GM12874 (cell line): ENCODE data around the gene RNF157.

Source experiments
- TF ChIP-seq, protein P1 (sequence below): IDR thresholded peaks from 2 replicates; pipeline ENCODE4 v1.5.1; 2011; ENCODE audit warnings: low read depth, mild to moderate bottlenecking, control low read depth, low read length, moderate library complexity; ENCODE audit not compliant: insufficient read depth

The RNF157 gene

DNA sequence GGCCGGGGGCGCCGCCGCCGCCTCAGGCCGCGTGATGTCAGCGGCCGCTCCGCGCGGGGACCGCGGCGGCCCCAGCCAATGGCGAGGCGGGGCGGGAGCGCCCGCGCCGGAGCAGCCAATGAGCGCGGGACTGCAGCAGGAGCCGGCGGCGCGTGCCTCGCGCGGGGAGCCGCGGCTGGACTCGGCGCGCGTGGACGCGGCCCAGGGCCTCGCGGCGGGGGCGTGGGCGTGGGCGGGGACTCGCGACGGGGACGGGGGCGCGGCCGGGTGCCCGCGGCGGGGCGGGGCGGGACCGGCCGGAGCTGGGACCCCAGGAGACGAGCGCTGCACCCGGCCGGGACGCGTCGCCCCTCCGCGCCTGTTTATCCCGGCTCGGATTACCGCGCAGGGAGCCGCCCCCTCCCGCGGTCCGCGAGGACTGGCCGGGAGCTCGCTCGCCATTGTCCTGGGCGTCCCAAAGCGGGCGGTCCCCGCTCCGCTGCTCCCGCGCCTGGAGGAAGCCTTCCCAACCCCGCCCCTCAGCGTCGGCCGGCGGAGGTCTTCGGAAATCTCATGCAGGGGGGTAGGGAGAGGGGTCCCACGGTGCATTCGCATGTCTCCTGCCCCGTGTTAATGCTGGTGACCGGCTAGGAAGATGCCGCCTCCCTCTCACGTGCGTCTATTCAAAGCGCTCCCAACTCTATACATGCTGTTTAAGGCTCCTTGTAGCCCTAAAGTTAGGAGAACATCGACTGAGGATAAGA is at the start of gene RNF157:
Gene RNF157, minus strand, starts transcription at position 33 of the 743 bp plus-strand sequence. CDS start 253 bp downstream, outside the sequence.
- TF ChIP-seq, protein P1, sequence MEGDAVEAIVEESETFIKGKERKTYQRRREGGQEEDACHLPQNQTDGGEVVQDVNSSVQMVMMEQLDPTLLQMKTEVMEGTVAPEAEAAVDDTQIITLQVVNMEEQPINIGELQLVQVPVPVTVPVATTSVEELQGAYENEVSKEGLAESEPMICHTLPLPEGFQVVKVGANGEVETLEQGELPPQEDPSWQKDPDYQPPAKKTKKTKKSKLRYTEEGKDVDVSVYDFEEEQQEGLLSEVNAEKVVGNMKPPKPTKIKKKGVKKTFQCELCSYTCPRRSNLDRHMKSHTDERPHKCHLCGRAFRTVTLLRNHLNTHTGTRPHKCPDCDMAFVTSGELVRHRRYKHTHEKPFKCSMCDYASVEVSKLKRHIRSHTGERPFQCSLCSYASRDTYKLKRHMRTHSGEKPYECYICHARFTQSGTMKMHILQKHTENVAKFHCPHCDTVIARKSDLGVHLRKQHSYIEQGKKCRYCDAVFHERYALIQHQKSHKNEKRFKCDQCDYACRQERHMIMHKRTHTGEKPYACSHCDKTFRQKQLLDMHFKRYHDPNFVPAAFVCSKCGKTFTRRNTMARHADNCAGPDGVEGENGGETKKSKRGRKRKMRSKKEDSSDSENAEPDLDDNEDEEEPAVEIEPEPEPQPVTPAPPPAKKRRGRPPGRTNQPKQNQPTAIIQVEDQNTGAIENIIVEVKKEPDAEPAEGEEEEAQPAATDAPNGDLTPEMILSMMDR = no peak

DNA sequence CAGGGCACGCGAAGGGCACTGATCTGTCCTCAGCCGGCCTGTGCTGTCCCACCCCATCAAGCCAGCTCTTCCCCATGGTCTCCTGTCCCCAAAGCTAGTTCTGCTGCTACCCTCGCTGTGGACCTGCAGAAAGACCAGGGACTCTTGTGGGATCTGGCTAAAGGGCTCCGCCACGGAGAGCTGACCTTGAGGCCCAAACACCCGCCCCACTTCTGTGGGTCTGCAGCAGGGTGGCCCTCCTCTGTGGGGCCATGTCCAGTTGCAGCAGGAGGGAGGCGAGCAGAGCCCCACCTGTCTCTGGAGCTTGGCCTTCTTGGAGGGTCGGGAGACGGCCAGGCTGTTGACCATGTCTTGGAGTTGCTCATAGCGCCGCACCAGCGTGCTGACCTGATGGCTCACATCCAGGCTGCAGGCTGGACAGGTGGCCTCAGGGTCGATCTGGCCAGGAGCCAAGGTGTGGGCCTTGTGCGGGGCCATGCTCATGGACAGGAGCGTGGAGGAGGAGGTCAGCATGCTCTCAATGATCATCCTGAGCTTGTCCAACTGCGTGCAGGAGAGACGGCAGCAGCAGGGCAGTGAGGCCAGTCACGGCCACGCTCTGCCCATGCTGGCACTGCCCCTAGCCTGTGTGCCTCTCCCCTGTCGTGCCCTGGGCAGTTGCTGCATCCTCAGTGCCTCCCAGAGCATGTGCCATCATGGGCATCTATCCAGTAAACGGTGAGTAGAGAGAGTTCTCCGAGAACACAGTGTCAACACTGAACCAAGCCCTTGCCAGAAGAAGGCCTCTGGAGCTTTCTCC is 41.5 kb upstream of the RNF157 start:
- TF ChIP-seq, protein P1 = no peak

DNA sequence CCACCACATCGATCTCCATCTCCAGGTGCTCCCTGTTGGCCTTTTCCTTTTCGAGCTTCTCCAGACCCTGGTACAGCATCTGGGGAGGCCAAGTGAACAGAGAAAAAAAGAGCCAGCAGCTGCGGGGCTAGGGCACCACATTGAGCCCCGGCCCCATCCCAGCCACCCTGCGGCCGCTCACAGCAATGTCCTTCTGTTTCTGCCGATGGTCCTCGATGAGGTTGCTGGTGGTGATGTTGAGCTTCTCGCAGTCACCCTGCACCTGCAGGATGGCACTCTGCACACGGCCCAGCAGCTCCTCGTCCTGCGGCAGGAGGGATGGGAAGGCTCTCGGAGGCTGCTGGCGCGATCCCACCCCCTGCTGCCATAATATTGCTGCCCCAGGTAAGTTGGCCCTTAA is 40.4 kb upstream of the RNF157 start:
- TF ChIP-seq, protein P1 = no peak

- TF ChIP-seq, protein P1 = no peak
Measured at GRCh38 chr17:76279742-76280287, 39.5 kb upstream of the RNF157 start.

GRCh38 chr17:76278952-76279741 is 38.9 kb upstream of the RNF157 start:
- TF ChIP-seq, protein P1 = peak; percentile 90

GRCh38 chr17:76278268-76278908 is 38.1 kb upstream of the RNF157 start:
- TF ChIP-seq, protein P1 = no peak
